ENCODE results near the gene PTGER1. TPM values are rescaled to one million over a fixed set of nuclear protein-coding genes. Genes with fewer than 3 reads are reported as not detected.

PTGER1 gene
- total RNA-seq (2013; cell fraction: nucleolus; rRNA removed), result not detected in 2 replicates
- total RNA-seq (2014; rRNA removed) (not detected in 2 replicates), total RNA-seq (2014; rRNA removed; fragmentation: Illumina TruSeq; extraction: Trizol) (not detected in 2 replicates), total RNA-seq (2021) (not detected in 2 replicates), polyA plus RNA-seq (2011; rRNA removed) (not detected in 2 replicates), polyA plus RNA-seq (2014; fragmentation: Illumina TruSeq; extraction: Trizol) (not detected in 2 replicates), polyA plus RNA-seq (2014; fragmentation: Nextera tagmentation; extraction: Ambion mirVana) (not detected), polyA plus RNA-seq (2014; rRNA removed) (not detected in 2 replicates), polyA plus RNA-seq (2016; fragmentation: Nextera tagmentation; extraction: Ambion mirVana) (not detected), polyA minus RNA-seq (2011; rRNA and poly(A)+ RNA removed) (not detected in 2 replicates), Bru-seq, nascent RNA (not detected), BruChase-seq, experiment 1, labeled RNA remaining after a 6-hour chase (percentile 23 among the genes with signal in this experiment), BruChase-seq, experiment 2, labeled RNA remaining after a 2-hour chase (not detected)
- not detected for polyA plus RNA-seq (2011; ENCODE audit: low read depth)
- polyA plus RNA-seq (2011; cell fraction: cytosol; rRNA removed), result not detected in 2 replicates
- not detected in 2 replicates for polyA plus RNA-seq (2011; cell fraction: nucleus; rRNA removed)
- polyA plus RNA-seq (2012), result not detected in 2 replicates
- not detected in 2 replicates for polyA minus RNA-seq (2011; cell fraction: cytosol; rRNA and poly(A)+ RNA removed)
- polyA minus RNA-seq (2011; cell fraction: nucleus; rRNA and poly(A)+ RNA removed), result not detected in 2 replicates
- long read RNA-seq, experiment 1, result 0 reads
- long read RNA-seq, experiment 2, result 0 reads

GRCh38 chr19:14475251-14476073 lies at the start of gene PTGER1:
Gene PTGER1 (minus strand): TSS chr19:14475354. CDS start chr19:14474320, 1,034 bp downstream.
- no peak for FAIRE-seq
- BruUV-seq (replicated peaks), result no TSS peak
- peak; percentile 47; the same call in 1 of the 2 replicates for TF ChIP-seq PKNOX1 (IDR thresholded peaks at IDR 0.05)
- no peak for TF ChIP-seq ATF2 (IDR thresholded peaks at IDR 0.05; ENCODE audit: low read length)

More at GRCh38 chr19:14475251-14476073, at the start of gene PTGER1:
- Histone ChIP-seq H3K9ac (ENCODE audit: control insufficient read depth, insufficient read depth, low read length) (no peak within 1 kb of the TSS), H4K20me1 (ENCODE audit: control insufficient read depth, insufficient read depth) (no peaks in the 10 kb centered on the region; the same call in 1 of the 2 replicates), H3K4me2 (ENCODE audit: control insufficient read depth, insufficient read depth) (no peak within 1 kb of the TSS), H3K27ac (ENCODE audit: control insufficient read depth, insufficient read depth) (no peak within 1 kb of the TSS), H3K79me2 (ENCODE audit: control insufficient read depth, insufficient read depth, low read length) (no peaks in the 10 kb centered on the region), H3K27me3 (replicated peaks in 1 of 2; ENCODE audit: control insufficient read depth in 2 of 2, insufficient read depth in 2 of 2, low read length in 1 of 2) (peaks cover 5 to 6% of the 10 kb centered on the region in 2 experiments; a peak in 3 of 4 replicates), H3K4me1 (ENCODE audit: control insufficient read depth, insufficient read depth, low read length) (no peaks in the 10 kb centered on the region; the same call in 1 of the 2 replicates), H3K36me3 (ENCODE audit: control insufficient read depth in 2 of 2, insufficient read depth in 2 of 2, low read length in 1 of 2) (peaks cover 0 to under 1% of the 10 kb centered on the region in 2 experiments; a peak in 2 of 4 replicates), H3K4me3 (no peak within 1 kb of the TSS), H2AFZ (ENCODE audit: control insufficient read depth, low read depth, low read length) (no peak within 1 kb of the TSS), H3K9me3 (replicated peaks; ENCODE audit: control insufficient read depth, insufficient read depth, low read length) (no peaks in the 10 kb centered on the region)
- RAD21 ChIA-PET (ENCODE audit: unreplicated experiment), result no interaction called here
- peak; percentile 5; the same call in 1 of the 3 replicates for ATAC-seq
- no peak for DNase-seq (ENCODE audit: low read depth, low spot score)
- POLR2A ChIA-PET, result no interaction called here
- SMC1A ChIA-PET (ENCODE audit: uncharacterized antibody, unreplicated experiment), result no interaction called here
- intact Hi-C loops (cut with micrococcal nuclease; ENCODE audit: unreplicated experiment), result loop anchor here (10.0 kb wide), 1 partner anchor 121 kb away; no protein-coding TSS in a partner anchor
- CTCF ChIA-PET, result interaction anchor here (0.9 to 1.0 kb wide), 2 partner anchors 12 to 114 kb away, joined by 3 to 4 read pairs; no protein-coding TSS in a partner anchor
- in situ Hi-C loops (cut with MboI), result no loop called here
- 9% methylated on average over 33 of the region's 33 CpGs for WGBS (ENCODE audit: insufficient coverage, insufficient replicate concordance, low lambda C conversion rate, missing lambda C conversion rate)

Data from GM12878 (cell line).